Lung microvascular endothelial cell (primary cell): Measurements from ENCODE around the gene FOXO3B. TPM values are rescaled to one million over a fixed set of nuclear protein-coding genes. Genes with fewer than 3 reads are reported as not detected.
"Not testable (repeated sequence)": the region's sequence is repeated elsewhere in the genome, so short reads cannot be mapped to it uniquely, and the experiment has no call there.

Experiments
- DNase-seq, 2 donors: peaks; one replicate each; pipeline versions ENCODE4 v3.0.0 to v3.0.0-alpha.2; 2010; ENCODE audit warnings: low read depth in 2 of 2
- total RNA-seq: library from RNA; depleted of rRNA; stranded (reverse); fragments of >200 nt; gene quantifications from 2 replicates; pipeline ENCODE4 v1.2.1, GENCODE V29; 2014

The FOXO3B gene
- total RNA-seq = 1.4 and 1.5 TPM in 2 replicates

GRCh38 chr17:18681767-18682571 lies at the start of gene FOXO3B:
FOXO3B (minus strand) TSS chr17:18682314; CDS start chr17:18681651, 663 bp downstream.
- peak; percentile 81 to 90 for DNase-seq

- not testable (repeated sequence) for DNase-seq
Observed at GRCh38 chr17:18723509-18723908, 41.4 kb upstream of the FOXO3B start.

- DNase-seq = not testable (repeated sequence)
Observed at GRCh38 chr17:18722612-18723011, 40.5 kb upstream of the FOXO3B start.

GRCh38 chr17:18721775-18722547 lies 39.8 kb upstream of the FOXO3B start:
- DNase-seq = not testable (repeated sequence)

- not testable (repeated sequence) for DNase-seq
Observed at GRCh38 chr17:18719428-18720110, 37.5 kb upstream of the FOXO3B start.

- DNase-seq = peak; percentile 30 to 54
Observed at GRCh38 chr17:18718643-18719427, 36.7 kb upstream of the FOXO3B start.

- DNase-seq = peak; percentile 61 to 79
Observed at GRCh38 chr17:18712354-18712999, 30.4 kb upstream of the FOXO3B start.

- DNase-seq = not testable (repeated sequence)
Observed at GRCh38 chr17:18708215-18708614, 26.1 kb upstream of the FOXO3B start.

- DNase-seq = not testable (repeated sequence)
Observed at GRCh38 chr17:18705955-18706354, 23.8 kb upstream of the FOXO3B start.

- DNase-seq = not testable (repeated sequence)
Observed at GRCh38 chr17:18698473-18699103, 16.5 kb upstream of the FOXO3B start.

GRCh38 chr17:18695143-18695542 lies 13.0 kb upstream of the FOXO3B start:
- DNase-seq = not testable (repeated sequence)

- DNase-seq = not testable (repeated sequence)
Observed at GRCh38 chr17:18682668-18683067, 554 bp upstream of the FOXO3B start.

- not testable (repeated sequence) for DNase-seq
Observed at GRCh38 chr17:18677381-18677780, 4.7 kb downstream of the FOXO3B start.

GRCh38 chr17:18676928-18677327 lies 5.2 kb downstream of the FOXO3B start:
- DNase-seq = not testable (repeated sequence)

GRCh38 chr17:18672395-18673227 lies 9.5 kb downstream of the FOXO3B start:
- not testable (repeated sequence) for DNase-seq

- not testable (repeated sequence) for DNase-seq
Observed at GRCh38 chr17:18668625-18669024, 13.5 kb downstream of the FOXO3B start.

- not testable (repeated sequence) for DNase-seq
Observed at GRCh38 chr17:18667535-18667934, 14.6 kb downstream of the FOXO3B start.

GRCh38 chr17:18666326-18666725 lies 15.8 kb downstream of the FOXO3B start:
- not testable (repeated sequence) for DNase-seq
